ENCODE data around the gene WDR6.
"Not testable (repeated sequence)": the region's sequence is repeated elsewhere in the genome, so short reads cannot be mapped to it uniquely, and the experiment has no call there.

WDR6 gene

GRCh38 chr3:48991851-48992545, 15.2 kb upstream of the WDR6 start:
- no peak for DNase-seq (ENCODE audit: low read depth in 3 of 3)

GRCh38 chr3:48993834-48994233, 13.4 kb upstream of the WDR6 start:
- no peak for DNase-seq (ENCODE audit: low read depth in 3 of 3)

- DNase-seq (ENCODE audit: low read depth in 3 of 3) = no peak
Observed at GRCh38 chr3:48996640-48997039, 10.6 kb upstream of the WDR6 start.

GRCh38 chr3:48997102-48997635, 10.0 kb upstream of the WDR6 start:
- no peak for DNase-seq (ENCODE audit: low read depth in 3 of 3)

- DNase-seq (ENCODE audit: low read depth in 3 of 3) = no peak
Observed at GRCh38 chr3:48997714-48998637, 9.2 kb upstream of the WDR6 start.

- no peak for DNase-seq (ENCODE audit: low read depth in 3 of 3)
Observed at GRCh38 chr3:48999085-48999858, 7.9 kb upstream of the WDR6 start.

GRCh38 chr3:49001155-49001554, 6.0 kb upstream of the WDR6 start:
- no peak for DNase-seq (ENCODE audit: low read depth in 3 of 3)

GRCh38 chr3:49004352-49005302, 2.6 kb upstream of the WDR6 start:
- DNase-seq (ENCODE audit: low read depth in 3 of 3) = no peak

GRCh38 chr3:49005303-49005680, 1.9 kb upstream of the WDR6 start:
- DNase-seq (ENCODE audit: low read depth in 3 of 3) = no peak

GRCh38 chr3:49005998-49006397, 1.2 kb upstream of the WDR6 start:
- no peak for DNase-seq (ENCODE audit: low read depth in 3 of 3)

- DNase-seq (ENCODE audit: low read depth in 3 of 3) = no peak
Observed at GRCh38 chr3:49006408-49007067, 653 bp upstream of the WDR6 start.

- DNase-seq (ENCODE audit: low read depth in 3 of 3) = peak; percentile 65 to 89 (median 79)
Observed at GRCh38 chr3:49007771-49008528, 759 bp downstream of the WDR6 start.

- not testable (repeated sequence) for DNase-seq (ENCODE audit: low read depth in 3 of 3)
Observed at GRCh38 chr3:49008627-49009026, 1.4 kb downstream of the WDR6 start.

- no peak for DNase-seq (ENCODE audit: low read depth in 3 of 3)
Observed at GRCh38 chr3:49009396-49009795, 2.2 kb downstream of the WDR6 start.

- DNase-seq (ENCODE audit: low read depth in 3 of 3) = no peak
Observed at GRCh38 chr3:49012441-49013017, 5.3 kb downstream of the WDR6 start.

- no peak for DNase-seq (ENCODE audit: low read depth in 3 of 3)
Observed at GRCh38 chr3:49013113-49013737, 6.0 kb downstream of the WDR6 start.

GRCh38 chr3:49013738-49014660, 6.8 kb downstream of the WDR6 start:
- peak in 1 of 3 experiments; percentile 48 for DNase-seq (ENCODE audit: low read depth in 3 of 3)

GRCh38 chr3:49015072-49015471, 7.9 kb downstream of the WDR6 start:
- DNase-seq (ENCODE audit: low read depth in 3 of 3) = no peak
